Measurements from ENCODE around the gene DUSP8.
"Not testable (repeated sequence)": the region's sequence is repeated elsewhere in the genome, so short reads cannot be mapped to it uniquely, and the experiment has no call there.

DUSP8 gene

DNA sequence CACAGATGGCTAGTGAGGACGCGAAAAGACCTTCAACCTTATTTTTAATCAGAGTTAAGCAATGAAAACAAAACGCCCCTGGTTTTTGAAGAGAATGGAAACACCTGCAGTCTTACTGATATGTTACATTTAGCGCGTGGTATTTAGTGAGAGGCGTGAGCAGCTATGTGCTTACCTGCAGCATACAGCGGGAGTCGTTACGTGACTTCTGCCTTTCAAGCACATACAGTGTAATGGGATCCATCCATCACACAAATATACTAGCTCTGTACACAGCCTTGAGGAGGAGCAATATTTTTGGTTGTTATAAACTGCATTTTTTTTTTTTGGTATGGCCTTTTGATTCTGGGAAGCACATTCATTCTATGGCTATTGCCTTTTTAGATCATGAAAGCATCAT, 20.6 kb upstream of the DUSP8 start:
- H3K4me3 ChIP-seq (ENCODE audit: low read length), result no peak overlapping the region
- no peak for DNase-seq (ENCODE audit: low read depth)
- TF ChIP-seq, protein P1, sequence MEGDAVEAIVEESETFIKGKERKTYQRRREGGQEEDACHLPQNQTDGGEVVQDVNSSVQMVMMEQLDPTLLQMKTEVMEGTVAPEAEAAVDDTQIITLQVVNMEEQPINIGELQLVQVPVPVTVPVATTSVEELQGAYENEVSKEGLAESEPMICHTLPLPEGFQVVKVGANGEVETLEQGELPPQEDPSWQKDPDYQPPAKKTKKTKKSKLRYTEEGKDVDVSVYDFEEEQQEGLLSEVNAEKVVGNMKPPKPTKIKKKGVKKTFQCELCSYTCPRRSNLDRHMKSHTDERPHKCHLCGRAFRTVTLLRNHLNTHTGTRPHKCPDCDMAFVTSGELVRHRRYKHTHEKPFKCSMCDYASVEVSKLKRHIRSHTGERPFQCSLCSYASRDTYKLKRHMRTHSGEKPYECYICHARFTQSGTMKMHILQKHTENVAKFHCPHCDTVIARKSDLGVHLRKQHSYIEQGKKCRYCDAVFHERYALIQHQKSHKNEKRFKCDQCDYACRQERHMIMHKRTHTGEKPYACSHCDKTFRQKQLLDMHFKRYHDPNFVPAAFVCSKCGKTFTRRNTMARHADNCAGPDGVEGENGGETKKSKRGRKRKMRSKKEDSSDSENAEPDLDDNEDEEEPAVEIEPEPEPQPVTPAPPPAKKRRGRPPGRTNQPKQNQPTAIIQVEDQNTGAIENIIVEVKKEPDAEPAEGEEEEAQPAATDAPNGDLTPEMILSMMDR (IDR thresholded peaks at IDR 0.05; ENCODE audit: insufficient read depth, low read depth, low read length, missing control alignments), result no peak

DNA sequence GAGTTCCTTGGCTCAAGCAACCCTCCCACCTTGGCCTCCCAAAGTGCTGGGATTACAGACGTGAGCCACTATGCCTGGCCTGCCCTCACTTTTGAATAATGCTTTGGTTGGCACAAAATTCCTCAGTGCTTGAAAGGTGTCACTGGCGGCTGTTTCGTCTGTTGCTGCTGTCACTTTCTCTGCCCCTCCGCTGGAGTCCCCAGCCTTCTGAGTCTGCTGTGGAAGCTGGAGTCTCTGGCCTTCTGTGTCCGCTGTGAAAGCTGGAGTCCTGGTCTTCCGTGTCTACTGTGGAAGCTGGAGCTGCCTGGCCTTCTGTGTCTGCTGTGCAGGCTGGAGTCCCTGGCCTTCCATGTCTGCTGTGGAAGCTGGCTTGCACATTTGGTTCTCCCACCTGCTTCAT, 17.9 kb upstream of the DUSP8 start:
- no peak for DNase-seq (ENCODE audit: low read depth)
- TF ChIP-seq, protein P1 (IDR thresholded peaks at IDR 0.05; ENCODE audit: insufficient read depth, low read depth, low read length, missing control alignments), result no peak
- H3K4me3 ChIP-seq (ENCODE audit: low read length), result no peak overlapping the region

DNA sequence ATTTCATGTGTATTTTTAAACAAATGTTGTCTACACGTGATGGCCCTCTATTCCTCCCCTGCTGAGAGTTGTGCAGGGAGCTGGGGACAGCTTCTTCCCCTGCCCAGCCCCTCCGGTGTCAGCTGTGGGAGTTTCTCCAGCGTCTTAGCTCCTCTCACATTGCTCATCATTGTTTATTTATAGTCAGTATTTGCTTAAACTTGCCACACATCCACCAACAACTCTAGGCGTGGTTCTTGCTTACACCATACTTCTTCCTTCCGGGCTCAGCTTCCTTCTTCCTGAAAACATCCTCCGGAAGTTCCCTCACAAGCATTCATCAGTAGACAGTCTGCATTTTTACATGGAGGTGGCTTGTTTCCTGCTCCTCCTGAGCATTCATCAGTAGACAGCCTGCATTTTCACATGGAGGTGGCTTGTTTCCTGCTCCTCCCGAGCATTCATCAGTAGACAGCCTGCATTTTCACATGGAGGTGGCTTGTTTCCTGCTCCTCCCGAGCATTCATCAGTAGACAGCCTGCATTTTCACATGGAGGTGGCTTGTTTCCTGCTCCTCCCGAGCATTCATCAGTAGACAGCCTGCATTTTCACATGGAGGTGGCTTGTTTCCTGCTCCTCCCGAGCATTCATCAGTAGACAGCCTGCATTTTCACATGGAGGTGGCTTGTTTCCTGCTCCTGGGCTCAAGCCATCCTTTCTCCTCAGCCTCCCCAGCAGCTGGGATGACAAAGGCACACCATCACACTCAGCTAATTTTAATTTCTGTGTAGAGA, 17.3 kb upstream of the DUSP8 start:
- H3K4me3 ChIP-seq (ENCODE audit: low read length), result not testable (repeated sequence)
- DNase-seq (ENCODE audit: low read depth), result peak; percentile 87

DNA sequence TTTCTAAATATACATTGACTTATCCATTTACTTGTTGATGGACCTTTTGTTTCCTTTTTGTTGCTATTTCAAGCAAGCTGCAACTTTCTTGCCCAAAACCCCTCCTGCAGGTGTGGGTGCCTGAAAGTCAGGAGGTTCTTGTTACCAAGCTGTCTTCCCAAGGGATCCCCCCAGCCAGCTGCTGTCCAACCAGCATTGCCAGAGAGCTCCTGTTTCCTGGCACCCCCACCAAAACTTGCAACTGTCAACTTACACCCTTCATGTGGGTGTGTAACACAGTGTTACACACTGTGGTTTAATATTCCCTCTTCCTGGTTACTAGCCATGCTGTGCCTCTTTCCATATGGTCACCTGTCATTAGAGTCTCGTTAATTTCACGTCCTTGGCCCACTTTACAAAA, 14.6 kb upstream of the DUSP8 start:
- no peak for DNase-seq (ENCODE audit: low read depth)
- H3K4me3 ChIP-seq (ENCODE audit: low read length), result no peak overlapping the region
- TF ChIP-seq, protein P1 (IDR thresholded peaks at IDR 0.05; ENCODE audit: insufficient read depth, low read depth, low read length, missing control alignments), result no peak

DNA sequence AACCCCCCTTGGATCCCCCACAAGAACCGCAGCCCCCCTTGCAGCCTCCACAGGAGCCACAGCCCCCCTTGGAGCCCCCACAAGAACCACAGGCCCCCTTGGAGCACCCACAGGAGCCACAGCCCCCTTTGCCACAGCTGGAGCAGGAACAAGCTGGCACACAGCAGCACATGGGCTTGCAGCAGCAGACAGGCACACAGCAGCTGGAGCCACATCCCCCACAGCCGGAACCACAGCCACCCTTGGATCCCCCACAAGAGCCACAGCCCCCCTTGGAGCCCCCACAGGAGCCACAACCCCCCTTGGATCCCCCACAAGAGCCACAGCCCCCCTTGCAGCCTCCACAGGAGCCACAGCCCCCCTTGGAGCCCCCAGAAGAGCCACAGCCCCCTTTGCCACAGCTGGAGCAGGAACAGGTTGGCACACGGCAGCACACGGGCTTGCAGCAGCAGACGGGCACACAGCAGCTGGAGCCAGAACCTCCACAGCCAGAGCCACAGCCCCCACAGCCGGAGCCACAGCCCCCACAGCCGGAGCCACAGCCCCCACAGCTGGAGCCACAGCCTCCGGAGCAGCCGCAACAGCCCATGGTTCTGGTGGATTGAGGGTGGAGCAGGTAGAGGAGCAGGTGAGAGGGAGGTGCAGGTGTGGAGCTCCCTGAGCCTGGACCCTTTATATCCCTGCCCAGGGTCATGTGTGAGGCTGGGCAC, 12.7 kb upstream of the DUSP8 start, which contains the start of gene KRTAP5-1:
TSS of gene KRTAP5-1 (minus strand) at position 623 of the 710 bp plus-strand sequence. CDS start at position 589, 34 bp downstream.
- not testable (repeated sequence) for DNase-seq (ENCODE audit: low read depth); H3K4me3 ChIP-seq (ENCODE audit: low read length)

DNA sequence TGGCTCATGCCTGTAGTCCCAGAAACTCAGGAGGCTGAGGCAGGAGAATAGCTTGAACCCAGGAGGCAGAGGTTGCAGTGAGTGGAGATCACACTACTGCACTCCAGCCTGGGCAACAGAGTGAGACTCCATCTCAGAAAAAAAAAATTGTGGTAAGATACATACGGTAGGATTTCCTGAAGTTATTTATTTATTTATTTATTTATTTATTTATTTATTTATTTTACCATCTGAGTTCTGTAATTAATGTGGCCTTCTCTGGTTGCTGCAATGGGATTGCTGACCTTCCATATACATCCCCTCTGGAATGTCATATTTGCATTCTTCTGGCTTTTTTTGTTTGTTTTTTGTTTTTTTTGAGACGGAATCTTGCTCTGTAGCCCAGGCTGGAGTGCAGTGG, 10.8 kb upstream of the DUSP8 start:
- H3K4me3 ChIP-seq (ENCODE audit: low read length), result not testable (repeated sequence)

DNA sequence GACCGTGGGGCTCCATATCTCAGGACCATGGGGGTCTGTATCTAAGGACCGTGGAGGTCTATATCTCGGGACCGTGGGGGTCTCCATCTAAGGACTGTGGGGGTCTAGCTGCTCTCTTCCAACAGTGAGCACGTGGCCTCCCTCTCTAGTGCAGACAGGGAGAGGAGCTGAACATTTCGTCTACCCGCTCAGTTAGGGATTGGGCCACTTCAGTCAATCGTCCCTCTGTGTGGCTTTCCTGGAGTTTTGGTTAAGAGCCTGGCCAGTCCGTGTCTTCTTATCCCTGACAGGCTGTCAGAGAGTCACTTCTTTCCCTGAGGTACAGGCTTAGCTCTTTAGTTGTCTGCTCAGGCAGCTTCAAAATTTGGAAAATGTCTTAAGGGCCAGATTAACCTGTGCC, 9.9 kb upstream of the DUSP8 start:
- no peak for DNase-seq (ENCODE audit: low read depth)
- TF ChIP-seq, protein P1 (IDR thresholded peaks at IDR 0.05; ENCODE audit: insufficient read depth, low read depth, low read length, missing control alignments), result no peak

More for the DNA sequence above, 10.8 kb upstream of the DUSP8 start:
- not testable (repeated sequence) for DNase-seq (ENCODE audit: low read depth)

DNA sequence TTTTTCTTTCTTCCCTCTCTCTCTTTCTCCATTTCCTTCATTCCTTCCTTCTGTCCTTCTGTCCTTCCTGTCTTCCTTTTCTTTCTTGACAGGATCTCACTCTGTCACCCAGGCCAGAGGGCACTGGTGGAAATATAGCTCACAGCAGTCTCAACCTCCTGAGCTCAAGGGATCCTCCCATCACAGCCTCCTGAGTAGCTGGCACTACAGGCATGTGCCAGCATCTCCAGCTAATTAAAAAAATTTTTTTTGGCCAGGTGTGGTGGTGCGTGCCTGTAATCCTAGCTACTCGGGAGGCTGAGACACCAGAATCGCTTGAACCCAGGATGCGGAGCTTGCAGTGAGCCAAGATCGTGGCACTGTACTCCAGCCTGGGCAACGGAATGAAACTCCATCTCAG, 4.8 kb upstream of the DUSP8 start:
- DNase-seq (ENCODE audit: low read depth), result peak; percentile 68
- no peak overlapping the region for H3K4me3 ChIP-seq (ENCODE audit: low read length)
- TF ChIP-seq, protein P1 (IDR thresholded peaks at IDR 0.05; ENCODE audit: insufficient read depth, low read depth, low read length, missing control alignments), result no peak

More for the DNA sequence above, 9.9 kb upstream of the DUSP8 start:
- no peak overlapping the region for H3K4me3 ChIP-seq (ENCODE audit: low read length)

DNA sequence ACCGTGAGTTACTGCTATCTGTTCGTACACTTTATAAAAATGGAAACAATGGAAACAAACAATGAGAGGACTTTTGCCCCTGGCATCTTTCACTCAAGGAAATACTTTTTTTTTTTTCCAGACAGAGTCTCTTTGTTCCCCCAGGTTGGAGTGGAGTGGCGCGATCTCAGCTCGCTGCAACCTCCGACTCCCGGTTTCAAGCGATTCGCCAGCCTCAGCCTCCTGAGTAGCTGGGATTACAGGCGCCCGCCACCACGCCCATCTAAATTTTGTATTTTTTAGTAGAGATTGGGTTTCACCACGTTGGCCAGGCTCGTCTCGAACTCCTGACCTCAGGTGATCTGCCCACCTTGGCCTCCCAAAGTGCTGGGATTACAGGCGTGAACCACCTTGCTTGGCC, 3.7 kb upstream of the DUSP8 start:
- DNase-seq (ENCODE audit: low read depth); H3K4me3 ChIP-seq (ENCODE audit: low read length): not testable (repeated sequence)

Data from epithelial cell of esophagus (primary cell).